NCI-H526 (cell line): ENCODE measurements around the gene FGFR3.

Experiments
- DNase-seq, 2 experiments: peaks; one replicate each; lab custom pipeline; 2025; lab: John Stamatoyannopoulos, UW

The FGFR3 gene

DNA sequence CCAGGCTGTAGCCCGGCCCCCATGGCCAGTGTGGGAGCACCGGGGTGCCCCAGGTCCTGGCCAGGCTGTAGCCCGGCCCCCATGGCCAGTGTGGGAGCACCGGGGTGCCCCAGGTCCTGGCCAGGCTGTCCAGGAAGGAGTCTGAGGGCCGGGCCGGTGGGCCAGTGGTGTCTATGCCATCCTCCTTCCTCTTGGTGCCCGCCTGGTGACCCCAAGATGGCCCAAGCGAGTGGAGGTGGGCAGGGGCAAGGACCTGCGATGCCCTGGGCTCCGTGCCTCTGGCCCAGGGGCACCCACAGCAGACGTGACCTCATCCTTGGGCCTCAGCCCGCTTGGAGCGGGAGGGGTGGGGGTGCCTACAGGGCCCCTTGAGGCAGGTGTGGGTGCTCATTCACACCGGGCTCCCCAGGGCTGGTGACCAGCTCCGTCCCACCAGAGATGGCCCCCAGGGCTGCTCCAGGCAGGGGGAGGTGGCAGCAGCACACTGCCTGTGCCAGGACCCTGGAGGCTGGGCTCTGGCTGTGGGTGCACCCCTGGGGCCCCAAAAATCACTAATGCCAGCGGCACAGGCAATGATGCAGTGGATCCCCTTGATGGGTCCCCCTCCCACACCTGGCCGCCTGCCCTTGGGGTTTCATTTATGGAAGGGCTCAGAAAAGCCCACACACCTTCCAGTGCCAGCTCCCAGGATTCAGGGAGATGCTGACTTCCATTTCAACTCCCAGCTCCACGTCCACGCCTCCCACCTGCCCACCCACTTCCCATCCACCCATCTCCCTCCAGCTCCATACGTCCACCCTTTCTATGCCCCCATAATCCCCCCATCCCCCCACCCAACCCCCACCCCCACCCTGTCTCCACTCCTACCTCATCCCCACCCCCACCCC, 36.0 kb upstream of the FGFR3 start:
- no peak for DNase-seq

DNA sequence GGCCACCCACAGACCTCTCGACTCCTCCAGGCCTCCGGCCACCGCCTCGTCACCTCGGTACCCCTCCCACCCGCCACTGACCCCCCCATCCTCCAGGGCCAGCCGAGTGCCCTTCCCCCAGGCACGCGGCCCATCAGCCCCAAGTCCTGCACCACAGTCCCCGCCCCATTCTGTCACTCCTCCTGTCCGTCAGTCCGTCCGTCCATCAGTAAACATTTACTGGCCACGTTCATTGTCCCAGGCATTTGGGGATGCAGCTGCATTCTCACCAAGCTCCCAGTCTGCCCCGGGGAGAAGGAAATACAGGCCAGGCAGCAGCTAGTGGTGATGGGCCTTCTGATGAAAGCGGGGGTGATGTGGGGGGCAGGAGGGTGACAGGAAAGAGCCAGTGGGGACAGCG, 35.3 kb upstream of the FGFR3 start:
- no peak for DNase-seq

DNA sequence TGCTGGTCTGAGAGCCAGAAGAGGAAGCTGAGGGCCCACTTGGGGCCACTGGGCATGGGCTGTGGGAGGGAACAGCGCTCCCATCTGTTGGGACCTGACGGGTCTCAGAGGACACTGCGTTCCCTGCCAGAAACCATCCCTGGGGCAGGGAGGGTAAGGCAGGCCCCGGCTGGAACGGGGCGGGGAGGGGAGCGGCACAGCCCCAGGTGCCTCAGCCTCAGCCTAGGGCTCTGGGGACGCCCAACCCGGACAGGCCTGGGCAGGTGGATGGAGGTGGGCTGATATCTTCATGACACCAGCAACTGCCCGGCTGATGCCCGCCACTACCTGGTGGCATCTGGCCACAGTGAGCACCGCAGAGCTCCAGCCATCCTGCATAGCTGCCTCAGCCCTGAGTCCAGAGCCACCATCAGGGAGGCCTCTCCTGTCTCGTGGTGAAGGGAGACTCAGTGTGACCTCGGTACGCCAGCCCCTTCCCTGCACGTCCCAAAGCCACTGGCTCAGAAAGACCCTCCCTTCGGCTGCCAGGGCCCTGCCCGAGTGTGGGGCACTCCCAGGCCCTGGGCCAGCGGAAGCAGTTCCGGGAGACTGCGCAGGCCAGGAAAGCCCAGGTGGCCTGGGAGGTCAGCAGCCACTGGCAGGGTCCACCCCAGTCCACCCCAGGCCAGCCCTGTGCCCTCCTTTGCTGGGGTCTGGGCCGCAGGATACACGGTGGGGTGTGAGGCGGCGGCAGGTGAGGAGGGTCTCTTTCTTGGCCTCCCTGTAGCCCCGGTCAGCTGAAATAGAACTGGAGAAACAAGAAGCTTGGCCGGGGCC, 34.6 kb upstream of the FGFR3 start:
- DNase-seq: no peak

GRCh38 chr4:1759170-1759817, 33.8 kb upstream of the FGFR3 start:
- no peak for DNase-seq

DNA sequence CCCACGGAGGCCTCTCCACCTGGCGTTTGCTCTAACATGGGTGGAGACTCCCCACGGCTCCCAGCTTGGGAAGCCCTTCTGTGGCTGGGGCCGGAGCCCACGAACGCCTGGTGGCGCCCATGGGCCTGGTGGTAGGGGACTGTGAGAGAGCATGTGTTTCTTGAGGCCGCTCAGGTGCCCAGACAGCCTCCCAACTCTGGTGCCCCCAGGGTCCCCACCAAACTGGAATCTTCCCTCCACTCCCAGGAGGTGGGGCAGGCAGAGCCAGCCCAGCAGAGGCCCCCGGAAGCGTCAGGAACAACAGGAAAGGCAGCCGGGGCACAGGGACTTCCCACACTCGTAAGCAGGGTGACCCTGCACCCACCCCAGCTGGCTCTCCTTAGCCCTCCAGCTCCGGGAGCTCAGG, 33.3 kb upstream of the FGFR3 start:
- DNase-seq: no peak

GRCh38 chr4:1760521-1761071, 32.5 kb upstream of the FGFR3 start:
- no peak for DNase-seq

- no peak for DNase-seq
Measured at GRCh38 chr4:1761130-1761689, 31.9 kb upstream of the FGFR3 start.

- no peak for DNase-seq
Measured at GRCh38 chr4:1762264-1763010, 30.7 kb upstream of the FGFR3 start.

GRCh38 chr4:1763070-1763549, 30.0 kb upstream of the FGFR3 start:
- peak in 1 of 2 experiments; percentile 71 for DNase-seq

DNA sequence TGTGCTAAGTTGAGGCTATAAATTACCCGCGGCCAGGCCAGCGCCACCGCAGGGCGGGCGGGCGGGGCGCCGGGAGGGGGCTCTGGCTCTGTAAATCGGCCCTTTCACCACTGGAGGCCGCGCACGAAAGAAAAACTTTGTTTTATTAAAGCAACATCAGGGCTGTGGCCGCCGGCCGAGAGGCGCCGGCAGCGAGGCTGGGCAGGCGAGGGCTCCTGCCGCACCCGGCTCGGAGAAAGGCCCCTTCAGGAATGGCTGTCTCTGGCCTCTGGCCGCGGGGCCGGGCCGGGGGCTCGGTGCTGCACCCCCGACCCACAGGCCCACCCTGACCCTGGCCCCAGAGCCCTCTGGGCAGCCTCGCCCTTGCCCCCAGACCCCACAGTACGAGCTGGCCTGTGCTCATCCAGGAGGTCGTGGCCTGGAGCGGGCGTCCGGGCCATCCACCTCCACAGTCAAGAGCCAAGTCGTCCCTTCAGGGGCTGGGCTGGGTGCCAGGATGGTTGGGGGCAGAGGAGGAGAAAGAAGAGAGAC, 29.5 kb upstream of the FGFR3 start:
- DNase-seq: peak in 1 of 2 experiments; percentile 71

DNA sequence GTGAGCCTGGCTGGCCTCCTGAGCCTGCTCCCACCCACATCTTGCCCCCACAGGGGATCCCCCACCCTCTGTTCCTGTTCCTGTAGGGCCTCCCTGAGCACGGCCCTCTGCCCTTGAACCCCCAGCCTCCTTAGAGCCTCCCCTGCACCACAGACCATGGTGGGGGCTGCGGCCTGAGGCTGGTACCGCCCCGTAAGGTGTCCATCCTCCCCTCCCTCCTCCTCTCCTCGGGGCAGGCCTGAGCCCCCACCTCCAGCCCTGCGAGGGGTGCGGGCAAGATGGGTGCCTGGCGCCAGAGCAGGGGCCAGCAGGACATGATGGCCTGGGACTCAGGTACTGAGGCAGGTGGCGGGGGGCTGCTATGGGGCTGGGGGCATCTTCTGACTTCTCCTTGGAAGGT, 28.4 kb upstream of the FGFR3 start:
- no peak for DNase-seq

DNA sequence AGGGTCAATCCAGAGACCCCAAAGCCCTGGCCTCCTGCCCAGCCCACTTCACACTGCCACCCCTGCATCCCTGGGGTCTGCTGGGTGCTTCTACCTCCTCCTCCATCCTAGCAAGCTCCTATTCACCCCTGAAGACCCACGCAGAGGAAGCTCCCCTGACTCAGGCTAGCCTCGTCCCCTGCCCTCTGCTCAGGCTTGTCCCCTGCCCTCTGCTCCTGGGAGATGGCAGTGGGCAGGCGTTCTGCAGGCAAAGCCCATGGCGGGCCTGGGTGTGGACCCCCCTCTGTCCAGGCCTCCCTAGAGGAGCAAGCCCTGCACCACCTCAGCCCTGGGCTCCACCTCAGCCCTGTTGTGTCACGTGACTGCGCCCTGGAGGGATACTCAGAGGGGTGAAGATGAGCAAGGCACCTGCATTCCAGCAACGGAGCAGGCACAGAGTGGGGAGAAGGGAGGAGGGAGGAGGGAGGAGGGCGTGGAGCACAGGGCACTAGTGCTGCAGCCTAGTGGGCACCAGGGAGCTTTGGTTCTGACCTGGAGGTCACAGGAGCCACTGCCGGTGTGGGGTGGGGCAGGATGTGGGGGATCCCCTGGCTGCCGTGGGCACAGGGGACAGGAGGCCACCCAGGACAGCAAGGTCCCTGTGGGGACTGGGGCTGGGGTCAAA, 27.6 kb upstream of the FGFR3 start:
- peak in 1 of 2 experiments; percentile 63 for DNase-seq

GRCh38 chr4:1766106-1767060, 26.7 kb upstream of the FGFR3 start:
- peak in 1 of 2 experiments; percentile 81 for DNase-seq

GRCh38 chr4:1767061-1767769, 25.9 kb upstream of the FGFR3 start:
- peak; percentile 47 to 94 for DNase-seq

- peak; percentile 65 to 82 for DNase-seq
Measured at GRCh38 chr4:1767770-1768366, 25.2 kb upstream of the FGFR3 start.

- no peak for DNase-seq
Measured at GRCh38 chr4:1768367-1769034, 24.6 kb upstream of the FGFR3 start.

DNA sequence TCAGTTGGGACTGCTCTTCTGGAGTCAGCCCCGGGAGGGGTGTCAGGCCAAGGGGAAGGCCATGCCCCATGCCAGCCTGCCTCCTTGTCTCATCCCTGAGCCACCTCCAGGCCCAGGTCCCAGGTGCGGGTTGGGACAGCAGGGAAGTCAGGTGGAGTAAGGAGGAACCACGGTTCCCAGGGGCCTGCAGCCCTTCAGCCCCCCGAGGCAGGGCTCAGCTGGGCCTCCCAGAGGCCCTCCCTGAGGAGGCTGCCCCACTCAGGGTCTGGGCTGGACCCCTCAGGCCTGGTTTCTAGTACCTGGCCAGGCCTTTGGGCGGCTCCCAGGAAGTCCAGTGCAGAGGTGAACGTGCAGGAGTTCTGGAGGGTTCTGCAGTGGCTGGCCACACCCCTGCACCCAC, 23.4 kb upstream of the FGFR3 start:
- DNase-seq: no peak
